Epithelial cell of esophagus (primary cell): ENCODE data around the gene USP17L26.
"Not testable (repeated sequence)": the region's sequence is repeated elsewhere in the genome, so short reads cannot be mapped to it uniquely, and the experiment has no call there.

ENCODE experiments used
- DNase-seq: peaks from one replicate; pipeline ENCODE4 v3.0.0; 2010; ENCODE audit warnings: low read depth
- H3K4me3 ChIP-seq: 2 replicates; pipeline ENCODE4 v1.5.1; 2011; ENCODE audit warnings: mild to moderate bottlenecking, low read length, control low read depth
- TF ChIP-seq, protein P1 (sequence below): IDR thresholded peaks from 2 replicates; pipeline ENCODE4 v1.5.1; 2011; ENCODE audit warnings: low read depth, mild to moderate bottlenecking, low read length, control low read depth, inconsistent platforms; ENCODE audit not compliant: insufficient read depth; ENCODE audit errors: missing control alignments

The USP17L26 gene, protein sequence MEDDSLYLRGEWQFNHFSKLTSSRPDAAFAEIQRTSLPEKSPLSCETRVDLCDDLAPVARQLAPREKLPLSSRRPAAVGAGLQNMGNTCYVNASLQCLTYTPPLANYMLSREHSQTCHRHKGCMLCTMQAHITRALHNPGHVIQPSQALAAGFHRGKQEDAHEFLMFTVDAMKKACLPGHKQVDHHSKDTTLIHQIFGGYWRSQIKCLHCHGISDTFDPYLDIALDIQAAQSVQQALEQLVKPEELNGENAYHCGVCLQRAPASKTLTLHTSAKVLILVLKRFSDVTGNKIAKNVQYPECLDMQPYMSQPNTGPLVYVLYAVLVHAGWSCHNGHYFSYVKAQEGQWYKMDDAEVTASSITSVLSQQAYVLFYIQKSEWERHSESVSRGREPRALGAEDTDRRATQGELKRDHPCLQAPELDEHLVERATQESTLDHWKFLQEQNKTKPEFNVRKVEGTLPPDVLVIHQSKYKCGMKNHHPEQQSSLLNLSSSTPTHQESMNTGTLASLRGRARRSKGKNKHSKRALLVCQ

DNA sequence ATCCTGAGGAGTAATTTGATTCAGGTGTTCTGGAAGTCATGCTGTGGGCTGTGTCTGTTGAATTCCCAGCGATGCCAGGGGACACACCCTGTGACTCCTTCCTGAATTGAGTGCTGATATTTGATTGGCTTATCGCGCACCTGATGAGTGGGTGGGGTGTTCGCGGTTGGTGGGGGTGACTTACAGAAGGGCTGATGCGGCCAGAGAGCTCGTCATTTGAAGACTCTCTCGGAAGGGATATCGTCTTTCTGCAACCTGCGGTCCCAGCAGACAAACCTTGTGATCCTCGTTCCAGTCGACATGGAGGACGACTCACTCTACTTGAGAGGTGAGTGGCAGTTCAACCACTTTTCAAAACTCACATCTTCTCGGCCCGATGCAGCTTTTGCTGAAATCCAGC, at the start of gene USP17L26:
USP17L26 (plus strand) TSS at position 301 of the 400 bp plus-strand sequence; CDS start at position 301, 0 bp downstream.
- not testable (repeated sequence) for DNase-seq, H3K4me3 ChIP-seq

DNA sequence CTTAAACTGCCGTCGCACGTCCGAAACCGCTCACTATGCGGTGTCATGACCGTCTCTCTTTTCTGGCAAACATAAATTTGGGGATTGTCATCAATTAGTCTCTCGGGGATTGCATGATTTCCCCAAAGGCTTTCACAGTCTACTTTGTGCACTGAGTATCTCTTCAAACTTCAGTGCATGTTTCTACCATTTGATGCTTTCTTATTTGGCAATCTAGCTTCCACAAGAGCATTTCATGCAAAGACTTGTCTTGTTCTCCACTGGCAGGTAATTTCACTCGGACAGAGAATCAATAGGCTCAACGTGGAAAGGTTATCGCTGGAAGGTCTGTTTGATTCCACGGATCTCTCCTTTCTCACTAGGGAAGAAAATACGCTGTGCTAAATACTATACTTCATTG, 10.3 kb upstream of the USP17L26 start:
- not testable (repeated sequence) for H3K4me3 ChIP-seq, DNase-seq

DNA sequence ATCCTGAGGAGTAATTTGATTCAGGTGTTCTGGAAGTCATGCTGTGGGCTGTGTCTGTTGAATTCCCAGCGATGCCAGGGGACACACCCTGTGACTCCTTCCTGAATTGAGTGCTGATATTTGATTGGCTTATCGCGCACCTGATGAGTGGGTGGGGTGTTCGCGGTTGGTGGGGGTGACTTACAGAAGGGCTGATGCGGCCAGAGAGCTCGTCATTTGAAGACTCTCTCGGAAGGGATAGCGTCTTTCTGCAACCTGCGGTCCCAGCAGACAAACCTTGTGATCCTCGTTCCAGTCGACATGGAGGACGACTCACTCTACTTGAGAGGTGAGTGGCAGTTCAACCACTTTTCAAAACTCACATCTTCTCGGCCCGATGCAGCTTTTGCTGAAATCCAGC, 9.6 kb upstream of the USP17L26 start, which contains the start of gene USP17L24:
USP17L24 (plus strand) TSS at position 301 of the 400 bp plus-strand sequence; CDS start at position 301, 0 bp downstream.
- not testable (repeated sequence) for DNase-seq, H3K4me3 ChIP-seq

DNA sequence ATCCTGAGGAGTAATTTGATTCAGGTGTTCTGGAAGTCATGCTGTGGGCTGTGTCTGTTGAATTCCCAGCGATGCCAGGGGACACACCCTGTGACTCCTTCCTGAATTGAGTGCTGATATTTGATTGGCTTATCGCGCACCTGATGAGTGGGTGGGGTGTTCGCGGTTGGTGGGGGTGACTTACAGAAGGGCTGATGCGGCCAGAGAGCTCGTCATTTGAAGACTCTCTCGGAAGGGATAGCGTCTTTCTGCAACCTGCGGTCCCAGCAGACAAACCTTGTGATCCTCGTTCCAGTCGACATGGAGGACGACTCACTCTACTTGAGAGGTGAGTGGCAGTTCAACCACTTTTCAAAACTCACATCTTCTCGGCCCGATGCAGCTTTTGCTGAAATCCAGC, 4.8 kb upstream of the USP17L26 start, which contains the start of gene USP17L25:
USP17L25 (plus strand) TSS at position 301 of the 400 bp plus-strand sequence; CDS start at position 301, 0 bp downstream.
- DNase-seq, H3K4me3 ChIP-seq: not testable (repeated sequence)

DNA sequence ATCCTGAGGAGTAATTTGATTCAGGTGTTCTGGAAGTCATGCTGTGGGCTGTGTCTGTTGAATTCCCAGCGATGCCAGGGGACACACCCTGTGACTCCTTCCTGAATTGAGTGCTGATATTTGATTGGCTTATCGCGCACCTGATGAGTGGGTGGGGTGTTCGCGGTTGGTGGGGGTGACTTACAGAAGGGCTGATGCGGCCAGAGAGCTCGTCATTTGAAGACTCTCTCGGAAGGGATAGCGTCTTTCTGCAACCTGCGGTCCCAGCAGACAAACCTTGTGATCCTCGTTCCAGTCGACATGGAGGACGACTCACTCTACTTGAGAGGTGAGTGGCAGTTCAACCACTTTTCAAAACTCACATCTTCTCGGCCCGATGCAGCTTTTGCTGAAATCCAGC, 4.6 kb downstream of the USP17L26 start, which contains the start of gene USP17L5:
USP17L5 (plus strand) TSS at position 301 of the 400 bp plus-strand sequence; CDS start at position 301, 0 bp downstream.
- H3K4me3 ChIP-seq, DNase-seq: not testable (repeated sequence)

DNA sequence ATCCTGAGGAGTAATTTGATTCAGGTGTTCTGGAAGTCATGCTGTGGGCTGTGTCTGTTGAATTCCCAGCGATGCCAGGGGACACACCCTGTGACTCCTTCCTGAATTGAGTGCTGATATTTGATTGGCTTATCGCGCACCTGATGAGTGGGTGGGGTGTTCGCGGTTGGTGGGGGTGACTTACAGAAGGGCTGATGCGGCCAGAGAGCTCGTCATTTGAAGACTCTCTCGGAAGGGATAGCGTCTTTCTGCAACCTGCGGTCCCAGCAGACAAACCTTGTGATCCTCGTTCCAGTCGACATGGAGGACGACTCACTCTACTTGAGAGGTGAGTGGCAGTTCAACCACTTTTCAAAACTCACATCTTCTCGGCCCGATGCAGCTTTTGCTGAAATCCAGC, 9.4 kb downstream of the USP17L26 start, which contains the start of gene USP17L27:
USP17L27 (plus strand) TSS at position 301 of the 400 bp plus-strand sequence; CDS start at position 301, 0 bp downstream.
- not testable (repeated sequence) for DNase-seq

DNA sequence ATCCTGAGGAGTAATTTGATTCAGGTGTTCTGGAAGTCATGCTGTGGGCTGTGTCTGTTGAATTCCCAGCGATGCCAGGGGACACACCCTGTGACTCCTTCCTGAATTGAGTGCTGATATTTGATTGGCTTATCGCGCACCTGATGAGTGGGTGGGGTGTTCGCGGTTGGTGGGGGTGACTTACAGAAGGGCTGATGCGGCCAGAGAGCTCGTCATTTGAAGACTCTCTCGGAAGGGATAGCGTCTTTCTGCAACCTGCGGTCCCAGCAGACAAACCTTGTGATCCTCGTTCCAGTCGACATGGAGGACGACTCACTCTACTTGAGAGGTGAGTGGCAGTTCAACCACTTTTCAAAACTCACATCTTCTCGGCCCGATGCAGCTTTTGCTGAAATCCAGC, 14.1 kb downstream of the USP17L26 start, which contains the start of gene USP17L28:
USP17L28 (plus strand) TSS at position 301 of the 400 bp plus-strand sequence; CDS start at position 301, 0 bp downstream.
- not testable (repeated sequence) for H3K4me3 ChIP-seq, DNase-seq

More for the DNA sequence above, 9.4 kb downstream of the USP17L26 start, which contains the start of gene USP17L27:
- H3K4me3 ChIP-seq: not testable (repeated sequence)

DNA sequence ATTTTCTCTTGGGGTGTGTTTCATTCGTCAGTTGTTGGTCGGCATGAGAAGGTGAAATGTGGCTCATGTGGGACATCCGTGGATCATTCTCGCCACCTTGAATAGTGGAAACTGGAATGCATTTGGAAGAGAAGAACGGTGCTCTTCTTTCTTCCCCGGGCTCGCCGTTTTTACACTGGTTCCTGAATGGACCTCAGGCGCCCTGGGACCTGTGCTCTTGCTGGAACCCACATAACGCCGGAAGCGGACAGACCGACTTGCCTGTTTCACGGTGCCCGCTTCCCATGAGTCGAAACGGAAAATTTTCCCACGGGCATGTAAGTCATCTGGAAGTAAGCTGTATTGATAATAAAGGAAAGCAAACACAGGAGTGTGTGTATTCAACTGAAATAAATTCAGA, 16.4 kb downstream of the USP17L26 start:
- not testable (repeated sequence) for H3K4me3 ChIP-seq, DNase-seq

DNA sequence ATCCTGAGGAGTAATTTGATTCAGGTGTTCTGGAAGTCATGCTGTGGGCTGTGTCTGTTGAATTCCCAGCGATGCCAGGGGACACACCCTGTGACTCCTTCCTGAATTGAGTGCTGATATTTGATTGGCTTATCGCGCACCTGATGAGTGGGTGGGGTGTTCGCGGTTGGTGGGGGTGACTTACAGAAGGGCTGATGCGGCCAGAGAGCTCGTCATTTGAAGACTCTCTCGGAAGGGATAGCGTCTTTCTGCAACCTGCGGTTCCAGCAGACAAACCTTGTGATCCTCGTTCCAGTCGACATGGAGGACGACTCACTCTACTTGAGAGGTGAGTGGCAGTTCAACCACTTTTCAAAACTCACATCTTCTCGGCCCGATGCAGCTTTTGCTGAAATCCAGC, 18.9 kb downstream of the USP17L26 start, which contains the start of gene USP17L29:
USP17L29 (plus strand) TSS at position 301 of the 400 bp plus-strand sequence; CDS start at position 301, 0 bp downstream.
- not testable (repeated sequence) for H3K4me3 ChIP-seq, DNase-seq

DNA sequence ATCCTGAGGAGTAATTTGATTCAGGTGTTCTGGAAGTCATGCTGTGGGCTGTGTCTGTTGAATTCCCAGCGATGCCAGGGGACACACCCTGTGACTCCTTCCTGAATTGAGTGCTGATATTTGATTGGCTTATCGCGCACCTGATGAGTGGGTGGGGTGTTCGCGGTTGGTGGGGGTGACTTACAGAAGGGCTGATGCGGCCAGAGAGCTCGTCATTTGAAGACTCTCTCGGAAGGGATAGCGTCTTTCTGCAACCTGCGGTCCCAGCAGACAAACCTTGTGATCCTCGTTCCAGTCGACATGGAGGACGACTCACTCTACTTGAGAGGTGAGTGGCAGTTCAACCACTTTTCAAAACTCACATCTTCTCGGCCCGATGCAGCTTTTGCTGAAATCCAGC, 28.4 kb downstream of the USP17L26 start, which contains the start of gene USP17L30:
USP17L30 (plus strand) TSS at position 301 of the 400 bp plus-strand sequence; CDS start at position 301, 0 bp downstream.
- not testable (repeated sequence) for H3K4me3 ChIP-seq, DNase-seq

DNA sequence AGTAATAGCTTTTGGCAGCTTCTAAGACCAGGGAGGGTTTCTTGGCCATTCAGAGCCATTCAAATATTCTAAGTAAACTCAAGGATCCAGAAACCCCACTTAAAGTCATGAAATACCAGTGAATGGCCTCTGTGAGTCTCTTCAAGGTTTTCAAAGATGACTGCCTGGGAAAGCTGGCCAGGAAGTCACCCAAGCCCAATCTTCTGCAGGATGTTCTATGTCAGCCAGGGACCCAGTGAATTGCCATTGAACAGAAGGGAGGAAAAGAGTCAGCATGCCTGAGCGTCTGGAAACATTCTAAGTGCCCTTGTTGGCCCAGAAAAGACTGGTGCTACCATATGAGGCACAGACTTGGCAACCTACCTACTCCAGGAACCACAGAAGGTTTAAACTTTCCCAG, 45.4 kb downstream of the USP17L26 start:
- H3K4me3 ChIP-seq, DNase-seq: not testable (repeated sequence)

DNA sequence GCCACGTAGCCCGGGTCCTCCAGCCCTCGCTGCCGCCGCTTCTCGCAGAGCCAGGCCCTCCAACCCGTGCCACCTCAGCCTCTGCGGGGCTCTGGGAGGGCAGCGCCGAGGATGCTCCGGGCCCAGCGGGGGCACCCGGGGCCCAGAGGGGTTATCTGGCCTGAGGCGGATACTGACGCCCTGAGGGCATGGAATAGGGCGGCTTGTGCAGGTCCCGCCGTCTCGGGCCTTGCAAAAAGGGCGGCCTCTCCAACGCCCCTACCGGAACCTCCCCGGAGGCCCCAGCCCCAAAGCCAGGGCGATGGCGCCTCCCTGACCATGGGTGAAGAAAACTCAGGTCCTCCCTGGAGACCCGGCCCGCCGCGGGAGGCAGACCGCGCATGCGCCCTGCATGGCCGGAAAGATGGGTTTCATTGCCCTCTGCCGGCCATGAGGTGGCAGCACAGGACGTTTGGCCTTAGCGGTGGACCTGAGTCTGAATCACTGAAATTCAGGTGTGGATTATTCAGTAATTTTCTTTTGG, 46.6 kb downstream of the USP17L26 start:
- H3K4me3 ChIP-seq: peak overlapping the region; percentile 31
- DNase-seq: not testable (repeated sequence)
- TF ChIP-seq, protein P1, sequence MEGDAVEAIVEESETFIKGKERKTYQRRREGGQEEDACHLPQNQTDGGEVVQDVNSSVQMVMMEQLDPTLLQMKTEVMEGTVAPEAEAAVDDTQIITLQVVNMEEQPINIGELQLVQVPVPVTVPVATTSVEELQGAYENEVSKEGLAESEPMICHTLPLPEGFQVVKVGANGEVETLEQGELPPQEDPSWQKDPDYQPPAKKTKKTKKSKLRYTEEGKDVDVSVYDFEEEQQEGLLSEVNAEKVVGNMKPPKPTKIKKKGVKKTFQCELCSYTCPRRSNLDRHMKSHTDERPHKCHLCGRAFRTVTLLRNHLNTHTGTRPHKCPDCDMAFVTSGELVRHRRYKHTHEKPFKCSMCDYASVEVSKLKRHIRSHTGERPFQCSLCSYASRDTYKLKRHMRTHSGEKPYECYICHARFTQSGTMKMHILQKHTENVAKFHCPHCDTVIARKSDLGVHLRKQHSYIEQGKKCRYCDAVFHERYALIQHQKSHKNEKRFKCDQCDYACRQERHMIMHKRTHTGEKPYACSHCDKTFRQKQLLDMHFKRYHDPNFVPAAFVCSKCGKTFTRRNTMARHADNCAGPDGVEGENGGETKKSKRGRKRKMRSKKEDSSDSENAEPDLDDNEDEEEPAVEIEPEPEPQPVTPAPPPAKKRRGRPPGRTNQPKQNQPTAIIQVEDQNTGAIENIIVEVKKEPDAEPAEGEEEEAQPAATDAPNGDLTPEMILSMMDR: peak; percentile 21

DNA sequence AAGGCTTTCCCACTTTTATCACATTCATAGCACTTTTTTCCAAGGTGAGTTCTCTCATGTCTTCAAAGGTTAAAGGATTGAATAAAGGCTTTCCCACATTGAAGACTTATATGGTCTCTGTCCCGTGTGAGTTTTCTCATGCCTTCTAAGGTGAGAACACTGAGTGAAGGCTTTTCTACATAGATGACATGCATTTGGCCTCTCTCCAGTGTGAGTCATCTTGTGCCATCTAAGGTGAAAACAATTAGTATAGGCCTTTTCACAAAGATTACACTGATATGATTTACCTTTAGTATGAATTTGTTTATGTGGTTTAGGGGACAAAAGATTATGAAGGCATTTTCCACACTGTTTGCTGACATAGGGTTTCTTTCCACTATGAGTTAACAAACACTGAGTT, 49.7 kb downstream of the USP17L26 start:
- no peak overlapping the region for H3K4me3 ChIP-seq
- DNase-seq: peak; percentile 43
- TF ChIP-seq, protein P1: no peak
